Hair follicular keratinocyte (primary cell): ENCODE measurements around the gene FIGNL1. TPM values are rescaled to one million over a fixed set of nuclear protein-coding genes. Genes with fewer than 3 reads are reported as not detected.

Experiments
- total RNA-seq: library from RNA; depleted of rRNA; stranded (reverse); fragments of >200 nt; gene quantifications from 2 replicates; pipeline ENCODE4 v1.2.3, GENCODE V29; 2015

Gene FIGNL1
- 6.6 and 19.3 TPM in 2 replicates for total RNA-seq

DNA sequence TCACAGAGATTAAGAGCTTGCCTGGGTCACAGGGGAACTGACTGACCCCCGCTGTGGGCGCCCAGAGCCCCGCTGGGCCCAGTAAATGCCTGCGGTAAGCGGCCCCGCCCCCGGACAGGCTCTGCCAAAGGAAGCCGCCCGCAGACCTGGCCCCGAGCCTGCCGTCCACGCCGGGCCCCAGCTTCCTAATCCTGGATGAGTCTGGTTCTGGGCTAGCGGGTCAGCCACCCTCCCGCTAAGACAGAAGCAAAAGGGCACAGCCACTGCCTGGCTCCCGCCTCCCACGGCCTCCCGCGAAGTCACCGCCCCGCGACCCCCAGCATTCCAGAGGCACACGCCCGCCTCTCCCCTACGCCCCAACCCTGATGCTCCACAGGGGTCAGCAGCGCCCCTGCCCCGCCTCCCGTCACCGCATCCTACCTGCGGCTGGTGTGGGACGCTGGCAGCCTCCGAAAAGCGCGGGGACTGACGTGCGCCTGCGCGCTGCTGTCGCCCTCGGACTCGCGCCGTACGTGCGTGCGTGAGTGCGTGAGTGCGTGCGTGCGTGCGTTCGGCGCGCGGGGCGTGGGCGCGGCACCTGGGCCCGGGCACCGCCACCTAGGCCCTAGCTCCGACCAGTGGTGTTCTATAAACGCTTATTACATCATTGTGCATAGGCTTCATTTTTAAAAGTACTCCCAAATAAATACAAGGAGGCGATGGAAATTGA, at the start of gene FIGNL1:
TSS of gene FIGNL1 (minus strand) at position 470 of the 709 bp plus-strand sequence. CDS start 3,063 bp downstream, outside the sequence.

Other genes with a start within 250 kb of the FIGNL1 start
- not detected in 2 replicates for gene IKZF1, start 145.6 kb downstream of the FIGNL1 start, total RNA-seq
- not detected in 2 replicates for gene DDC, start 115.1 kb upstream of the FIGNL1 start, total RNA-seq